IPS DF 6.9 (cell line): ENCODE measurements around the gene MTHFSD.

Experiments used
- DNase-seq: peaks from one replicate; pipeline ENCODE4 v3.0.0-alpha.2; 2013; ENCODE audit warnings: low read depth, low spot score
- H3K27ac ChIP-seq: one replicate; pipeline ENCODE4 v1.5.1; 2013; ENCODE audit warnings: low read length, control low read depth
- H3K27me3 ChIP-seq: 2 replicates; pipeline ENCODE4 v1.6.1; 2013; ENCODE audit warnings: mild to moderate bottlenecking, low read length; ENCODE audit not compliant: control insufficient read depth, insufficient read depth
- H3K36me3 ChIP-seq: 2 replicates; pipeline ENCODE4 v1.6.1; 2013; ENCODE audit warnings: low read length; ENCODE audit not compliant: control insufficient read depth, insufficient read depth
- H3K4me1 ChIP-seq: 2 replicates; pipeline ENCODE4 v1.6.1; 2013; ENCODE audit warnings: low read length; ENCODE audit not compliant: control insufficient read depth, insufficient read depth
- H3K4me3 ChIP-seq: 2 replicates; pipeline ENCODE4 v1.5.1; 2013; ENCODE audit warnings: mild to moderate bottlenecking, low read length
- H3K9me3 ChIP-seq: 2 replicates; pipeline ENCODE4 v1.6.1; 2013; ENCODE audit warnings: low read length, inconsistent platforms; ENCODE audit not compliant: control insufficient read depth, insufficient read depth
- WGBS: extraction: QIAGEN DNeasy Blood & Tissue Kit; methylation state at CpG from one replicate; pipeline ENCODE4 v1.1.7; 2013; ENCODE audit warnings: mixed read lengths, missing lambda C conversion rate; ENCODE audit not compliant: insufficient read length, insufficient coverage; 5-methylcytosine and 5-hydroxymethylcytosine counted together

Gene MTHFSD

DNA sequence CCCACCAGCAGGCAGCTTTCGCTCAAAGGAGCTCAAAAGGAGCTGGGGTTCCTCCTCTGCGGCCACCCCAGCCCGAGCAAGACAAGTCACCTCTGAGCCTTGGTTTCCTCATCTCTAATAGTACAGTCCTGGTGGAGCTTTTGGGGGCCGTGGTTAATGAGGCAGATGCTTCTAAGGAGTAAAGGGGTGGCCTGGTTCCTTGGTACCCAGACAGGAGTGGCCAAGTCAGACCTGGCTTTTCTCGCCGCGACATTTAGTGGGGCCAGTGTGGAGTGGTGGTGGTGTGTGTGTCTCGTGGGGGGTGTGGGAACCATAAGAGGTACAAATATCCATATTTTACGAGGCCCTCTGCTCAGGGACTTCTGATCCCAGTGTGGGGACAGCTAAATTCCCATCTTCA is 38.0 kb downstream of the MTHFSD start:
- H3K36me3 ChIP-seq, result no peaks in the 10 kb centered on the region
- no peak overlapping the region for H3K4me3 ChIP-seq
- WGBS, result no CpG with 5 or more reads among the region's 9 CpGs
- peaks cover 4% of the 10 kb centered on the region for H3K4me1 ChIP-seq
- peaks cover 59% of the 10 kb centered on the region for H3K27me3 ChIP-seq
- no peaks in the 10 kb centered on the region for H3K9me3 ChIP-seq
- H3K27ac ChIP-seq, result no peak overlapping the region
- no peak for DNase-seq

DNA sequence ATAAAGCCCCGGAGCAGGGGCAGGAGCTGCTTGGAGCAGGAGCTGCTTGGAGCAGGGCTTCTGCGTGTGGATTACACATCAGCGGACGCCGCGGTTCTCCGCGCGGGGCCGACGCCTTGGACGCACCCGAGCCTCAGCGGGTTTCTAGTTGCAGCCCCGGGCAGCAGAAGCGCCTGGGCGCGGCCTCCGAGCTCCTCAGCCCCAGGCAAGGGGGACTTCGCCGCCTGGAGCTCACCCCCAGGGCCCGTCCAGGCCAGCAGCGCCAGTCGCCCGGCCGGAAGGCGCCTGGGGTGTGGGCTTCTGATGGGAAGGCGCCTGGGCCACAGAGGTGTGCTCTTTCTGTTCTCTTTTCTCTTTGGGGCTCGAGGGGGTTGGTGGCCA is 38.4 kb downstream of the MTHFSD start:
- DNase-seq, result no peak
- H3K4me3 ChIP-seq, result no peak overlapping the region
- WGBS, result no CpG with 5 or more reads among the region's 29 CpGs
- peaks cover 63% of the 10 kb centered on the region for H3K27me3 ChIP-seq
- peaks cover 4% of the 10 kb centered on the region for H3K4me1 ChIP-seq
- no peaks in the 10 kb centered on the region for H3K36me3 ChIP-seq
- no peak overlapping the region for H3K27ac ChIP-seq
- H3K9me3 ChIP-seq, result no peaks in the 10 kb centered on the region

DNA sequence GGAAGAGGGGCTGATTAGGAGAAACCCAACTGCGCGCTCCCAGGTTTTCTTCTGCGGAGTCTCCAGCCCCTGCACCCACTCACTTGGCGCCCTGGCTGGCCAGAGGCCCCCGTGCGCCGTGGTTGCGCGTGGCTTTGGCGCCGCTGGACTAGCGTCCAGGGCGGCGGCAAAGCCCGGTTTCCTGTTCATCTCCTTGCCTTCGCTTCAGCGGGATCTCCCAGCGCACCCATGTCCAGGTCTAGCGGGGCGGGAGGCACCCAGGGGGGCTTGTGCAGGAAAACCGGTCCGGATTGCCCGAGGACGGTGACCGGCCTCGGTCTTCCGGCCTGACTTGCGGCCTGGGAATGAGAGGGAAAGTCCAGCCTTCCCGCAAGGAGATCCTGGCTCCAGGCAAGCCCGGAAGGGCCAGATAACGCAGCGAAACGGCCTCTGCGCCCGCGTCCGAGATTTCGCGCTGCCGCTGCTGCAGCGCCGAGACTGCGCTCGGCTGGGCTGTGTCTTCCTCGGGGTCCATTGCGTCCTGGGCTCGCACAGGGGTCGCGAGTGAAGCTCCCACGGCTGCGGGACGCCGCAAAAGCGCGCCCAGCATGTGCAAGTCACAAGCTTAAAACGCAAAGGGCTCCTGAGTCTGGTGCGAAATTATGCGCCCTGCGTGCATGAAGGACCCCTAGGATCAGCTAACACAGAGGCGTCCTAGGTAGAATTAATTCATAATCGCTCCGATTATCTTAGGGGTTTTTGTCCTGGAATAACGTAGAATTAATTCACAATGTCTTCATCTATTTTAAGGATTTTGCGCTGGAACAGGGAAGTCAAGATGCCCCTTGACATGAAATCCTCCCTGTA is 39.0 kb downstream of the MTHFSD start:
- Histone ChIP-seq H3K27ac (no peak overlapping the region), H3K27me3 (peaks cover 70% of the 10 kb centered on the region), H3K4me1 (peaks cover 9% of the 10 kb centered on the region)

GRCh38 chr16:86515413-86515776 is 39.6 kb downstream of the MTHFSD start:
- peaks cover 75% of the 10 kb centered on the region for H3K27me3 ChIP-seq
- H3K4me3 ChIP-seq, result no peak overlapping the region
- no peaks in the 10 kb centered on the region for H3K36me3 ChIP-seq
- H3K4me1 ChIP-seq, result peaks cover 10% of the 10 kb centered on the region
- WGBS, result no CpG with 5 or more reads among the region's 29 CpGs
- no peaks in the 10 kb centered on the region for H3K9me3 ChIP-seq
- no peak overlapping the region for H3K27ac ChIP-seq
- DNase-seq, result no peak

More for the DNA sequence above, 39.0 kb downstream of the MTHFSD start:
- Histone ChIP-seq H3K36me3 (no peaks in the 10 kb centered on the region), H3K9me3 (no peaks in the 10 kb centered on the region), H3K4me3 (0 out of 2 replicates have a peak overlapping the region, but pooled peaks have one; percentile 7)
- DNase-seq, result no peak
- no CpG with 5 or more reads among the region's 64 CpGs for WGBS

GRCh38 chr16:86514481-86515376 is 40.3 kb downstream of the MTHFSD start:
- Histone ChIP-seq H3K27me3 (peaks cover 77% of the 10 kb centered on the region), H3K36me3 (no peaks in the 10 kb centered on the region), H3K27ac (no peak overlapping the region), H3K4me1 (peaks cover 10% of the 10 kb centered on the region), H3K9me3 (no peaks in the 10 kb centered on the region), H3K4me3 (no peak overlapping the region)
- WGBS, result no CpG with 5 or more reads among the region's 18 CpGs
- DNase-seq, result no peak

DNA sequence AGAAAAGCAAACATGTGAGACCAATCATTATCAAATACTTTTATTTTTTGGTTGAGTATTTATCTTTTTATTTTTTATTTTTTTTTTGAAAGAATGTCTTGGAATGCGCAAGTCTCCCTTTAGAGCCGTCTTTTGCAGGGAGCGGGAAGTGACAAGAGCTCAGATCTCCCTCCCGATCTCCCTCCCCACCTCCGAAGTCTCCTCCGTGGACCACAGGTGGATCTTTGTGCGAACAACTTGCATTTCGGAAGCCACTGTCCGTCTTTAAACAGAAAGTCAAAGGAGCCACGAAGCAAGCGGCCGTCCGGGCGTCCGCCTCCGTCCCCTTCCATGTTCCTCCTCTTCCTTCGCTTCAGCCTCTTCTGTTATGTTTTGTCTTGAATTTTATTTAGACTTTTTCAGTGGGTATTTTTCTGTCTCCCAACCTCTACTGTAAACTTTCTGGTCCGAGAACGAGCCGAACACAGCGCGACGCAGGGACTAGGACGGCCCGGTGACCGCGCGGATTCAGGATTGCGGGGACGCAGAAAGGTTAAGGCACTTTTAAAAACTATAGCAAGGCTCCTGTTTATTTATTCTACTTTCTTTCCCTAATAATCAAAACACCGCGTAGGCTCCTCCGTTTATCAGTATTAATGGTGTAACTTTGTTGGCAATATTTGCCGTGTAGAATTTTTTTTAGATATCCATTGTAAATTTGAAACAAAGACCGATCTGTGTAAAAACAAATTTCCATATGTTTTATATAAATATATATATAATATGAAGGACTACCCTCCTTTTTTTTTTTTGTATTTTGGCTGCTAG is 41.4 kb downstream of the MTHFSD start:
- peaks cover 86% of the 10 kb centered on the region for H3K27me3 ChIP-seq
- H3K36me3 ChIP-seq, result no peaks in the 10 kb centered on the region
- no peak overlapping the region for H3K27ac ChIP-seq
- H3K4me3 ChIP-seq, result no peak overlapping the region
- no peaks in the 10 kb centered on the region for H3K9me3 ChIP-seq
- peaks cover 13% of the 10 kb centered on the region for H3K4me1 ChIP-seq
- WGBS, result no CpG with 5 or more reads among the region's 35 CpGs
- DNase-seq, result no peak

- no peaks in the 10 kb centered on the region for H3K36me3 ChIP-seq
- no peak for DNase-seq
- H3K4me3 ChIP-seq, result no peak overlapping the region
- WGBS, result no CpG with 5 or more reads among the region's 29 CpGs
- H3K27ac ChIP-seq, result no peak overlapping the region
- H3K4me1 ChIP-seq, result peaks cover 13% of the 10 kb centered on the region
- H3K9me3 ChIP-seq, result no peaks in the 10 kb centered on the region
- peaks cover 87% of the 10 kb centered on the region for H3K27me3 ChIP-seq
Observed at GRCh38 chr16:86512860-86513470, 42.1 kb downstream of the MTHFSD start.

GRCh38 chr16:86512301-86512859 is 42.7 kb downstream of the MTHFSD start:
- no CpG with 5 or more reads among the region's 24 CpGs for WGBS
- DNase-seq, result no peak
- peaks cover 15% of the 10 kb centered on the region for H3K4me1 ChIP-seq
- H3K4me3 ChIP-seq, result no peak overlapping the region
- H3K36me3 ChIP-seq, result no peaks in the 10 kb centered on the region
- peaks cover 89% of the 10 kb centered on the region for H3K27me3 ChIP-seq
- H3K9me3 ChIP-seq, result no peaks in the 10 kb centered on the region
- no peak overlapping the region for H3K27ac ChIP-seq

DNA sequence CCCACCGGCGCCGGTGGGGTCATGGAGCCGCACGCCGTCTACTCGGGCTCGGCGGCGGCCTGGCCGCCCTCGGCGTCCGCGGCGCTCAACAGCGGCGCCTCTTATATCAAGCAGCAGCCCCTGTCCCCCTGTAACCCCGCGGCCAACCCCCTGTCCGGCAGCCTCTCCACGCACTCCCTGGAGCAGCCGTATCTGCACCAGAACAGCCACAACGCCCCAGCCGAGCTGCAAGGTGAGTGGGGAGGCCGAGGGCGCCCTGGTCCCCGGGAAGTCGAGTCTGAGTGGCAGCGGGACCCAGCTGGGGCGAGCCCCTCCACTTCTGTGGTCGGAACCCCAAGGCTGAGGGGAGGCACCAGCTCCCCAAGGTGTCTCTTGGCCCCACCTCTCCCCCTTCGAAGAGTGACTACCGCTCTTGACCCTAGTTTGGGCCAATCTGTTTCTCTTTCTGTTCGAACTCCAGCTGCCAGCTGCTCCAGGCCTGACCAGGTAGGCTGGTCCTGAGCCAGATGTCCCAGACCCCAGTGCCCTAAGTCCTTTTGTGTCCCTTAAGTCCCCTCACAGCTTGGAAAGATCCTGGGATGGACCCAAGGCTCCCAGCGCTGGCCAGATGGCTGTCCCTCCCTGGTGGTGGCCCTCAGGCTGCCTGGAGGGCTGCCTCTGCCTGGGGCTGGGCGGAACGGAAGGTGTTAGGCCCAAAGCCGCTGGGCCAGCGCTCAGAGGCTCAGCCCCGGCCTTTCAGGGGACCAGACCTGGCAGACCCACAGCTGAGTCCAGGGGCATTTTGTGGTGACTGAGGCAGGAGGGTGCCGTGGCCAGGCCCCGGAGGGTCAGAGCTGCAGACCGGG is 43.5 kb downstream of the MTHFSD start:
- no peak for DNase-seq
- Histone ChIP-seq H3K4me1 (peaks cover 15% of the 10 kb centered on the region), H3K27ac (no peak overlapping the region), H3K27me3 (peaks cover 89% of the 10 kb centered on the region), H3K36me3 (no peaks in the 10 kb centered on the region), H3K9me3 (no peaks in the 10 kb centered on the region), H3K4me3 (no peak overlapping the region)
- WGBS, result no CpG with 5 or more reads among the region's 44 CpGs
